ENCODE results near the gene C1orf198. TPM values are rescaled to one million over a fixed set of nuclear protein-coding genes. Genes with fewer than 3 reads are reported as not detected.
"Not testable (repeated sequence)": the region's sequence is repeated elsewhere in the genome, so short reads cannot be mapped to it uniquely, and the experiment has no call there.

C1orf198 gene
- total and polyA plus RNA-seq, 2 of the 4 experiments (the other 2 are of a cell fraction), result 67.4 to 76.2 TPM

DNA sequence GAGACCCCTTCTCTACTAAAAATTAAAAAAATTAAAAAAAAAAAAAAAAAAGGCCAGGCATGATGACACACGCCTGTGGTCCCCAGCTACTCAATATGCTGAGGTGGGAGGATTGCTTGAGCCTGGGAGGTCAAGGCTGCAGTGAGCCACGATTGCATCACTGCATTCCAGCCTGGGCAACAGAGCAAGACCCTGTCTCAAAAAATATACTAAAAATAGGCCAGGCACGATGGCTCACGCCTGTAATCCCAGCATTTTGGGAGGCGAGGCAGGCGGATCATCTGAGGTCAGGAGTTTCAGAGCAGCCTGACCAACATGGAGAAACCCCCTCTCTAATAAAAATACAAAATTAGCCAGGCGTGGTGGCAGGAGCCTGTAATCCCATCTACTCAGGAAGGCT lies 23.1 kb downstream of the C1orf198 start:
- Histone ChIP-seq H3K4me1 (ENCODE audit: control insufficient read depth, insufficient read depth, low read length) (peaks cover 16% of the 10 kb centered on the region), H3K79me1 (ENCODE audit: low read depth in 1 of 2, low read length in 2 of 2) (peaks cover 45 to 86% of the 10 kb centered on the region in 2 experiments), H3K9me1 (ENCODE audit: insufficient read depth, low read length) (peaks cover 28% of the 10 kb centered on the region), H4K20me1 (ENCODE audit: insufficient read depth, low read length) (peaks cover 64% of the 10 kb centered on the region), H3K36me3 (ENCODE audit: control insufficient read depth, insufficient read depth, low read length) (peaks cover 36% of the 10 kb centered on the region)
- in situ Hi-C loops (cut with MboI; ENCODE audit: low sequenced_read_pairs); H4K8ac ChIP-seq (ENCODE audit: low read depth in 2 of 2, low read length in 2 of 2); H3K18ac ChIP-seq (ENCODE audit: low read depth, low read length); H2AFZ ChIP-seq (replicated peaks; ENCODE audit: low read length, poor library complexity); H2BK15ac ChIP-seq (ENCODE audit: low read depth, low read length); DNase-seq; H3K9ac ChIP-seq (ENCODE audit: low read depth, low read length); H4K91ac ChIP-seq (ENCODE audit: insufficient read depth, low read depth, low read length); H3K27me3 ChIP-seq (ENCODE audit: control insufficient read depth, insufficient read depth, low read length); ATAC-seq (ENCODE audit: low read depth); H2AK9ac ChIP-seq (replicated peaks; ENCODE audit: low read depth, low read length, poor library complexity); H3K27ac ChIP-seq (ENCODE audit: insufficient read depth, low read length); H3K9me3 ChIP-seq (ENCODE audit: control insufficient read depth, insufficient read depth, low read length); H3K4me2 ChIP-seq (ENCODE audit: low read depth, low read length); BruUV-seq (replicated peaks); H3K4me3 ChIP-seq (ENCODE audit: insufficient read depth, low read depth, low read length); H4K5ac ChIP-seq (ENCODE audit: low read depth, low read length); dilution Hi-C loops (cut with HindIII; ENCODE audit: low sequenced_read_pairs, unreplicated experiment); H3K4ac ChIP-seq (ENCODE audit: low read depth, low read length); H3K56ac ChIP-seq (ENCODE audit: extremely low read depth, insufficient read depth, low read length); H2BK120ac ChIP-seq (ENCODE audit: low read depth, low read length); H2BK5ac ChIP-seq (ENCODE audit: low read depth, low read length, poor library complexity, severe bottlenecking); POLR2A ChIA-PET (ENCODE audit: unreplicated experiment); intact Hi-C loops (cut with micrococcal nuclease); H2AK5ac ChIP-seq (ENCODE audit: low read depth, low read length); H3K23ac ChIP-seq (ENCODE audit: low read depth, low read length); H3K14ac ChIP-seq (replicated peaks; ENCODE audit: low read depth, low read length); CTCF ChIA-PET; H2BK20ac ChIP-seq (ENCODE audit: low read depth, low read length): not testable (repeated sequence)
- WGBS, 2 experiments (ENCODE audit: extremely low coverage in 2 of 2, insufficient read length in 1 of 2), result no CpG with 5 or more reads among the region's 7 CpGs
- peak; percentile 75 for TF ChIP-seq CEBPB (IDR thresholded peaks at IDR 0.05; ENCODE audit: low read depth, low read length)

All from IMR-90 (cell line).